ENCODE data around the gene NCKAP5.

Gene NCKAP5

DNA sequence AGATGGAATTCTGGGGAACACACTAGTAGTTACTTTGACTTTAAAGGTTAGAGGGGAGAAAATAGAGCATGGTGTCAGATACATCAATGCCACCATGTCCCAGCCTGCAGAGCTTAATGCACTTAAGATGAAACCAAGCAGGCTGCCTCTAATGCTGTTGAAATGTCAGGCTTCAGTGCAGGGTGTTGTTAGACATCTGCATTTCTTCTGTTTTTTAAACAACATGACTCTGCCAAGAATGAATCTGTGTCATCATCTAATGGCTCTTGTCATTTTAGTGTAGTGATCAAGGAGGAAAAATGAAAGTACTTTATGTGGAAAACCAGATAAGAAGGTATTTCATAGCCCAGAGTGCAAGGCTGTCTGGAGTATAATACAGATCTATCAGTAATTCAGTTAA is 928.1 kb downstream of the NCKAP5 start:
- no peak overlapping the region for H3K4me3 ChIP-seq (ENCODE audit: control insufficient read depth, low read depth, low read length)
- TF ChIP-seq, protein P1, sequence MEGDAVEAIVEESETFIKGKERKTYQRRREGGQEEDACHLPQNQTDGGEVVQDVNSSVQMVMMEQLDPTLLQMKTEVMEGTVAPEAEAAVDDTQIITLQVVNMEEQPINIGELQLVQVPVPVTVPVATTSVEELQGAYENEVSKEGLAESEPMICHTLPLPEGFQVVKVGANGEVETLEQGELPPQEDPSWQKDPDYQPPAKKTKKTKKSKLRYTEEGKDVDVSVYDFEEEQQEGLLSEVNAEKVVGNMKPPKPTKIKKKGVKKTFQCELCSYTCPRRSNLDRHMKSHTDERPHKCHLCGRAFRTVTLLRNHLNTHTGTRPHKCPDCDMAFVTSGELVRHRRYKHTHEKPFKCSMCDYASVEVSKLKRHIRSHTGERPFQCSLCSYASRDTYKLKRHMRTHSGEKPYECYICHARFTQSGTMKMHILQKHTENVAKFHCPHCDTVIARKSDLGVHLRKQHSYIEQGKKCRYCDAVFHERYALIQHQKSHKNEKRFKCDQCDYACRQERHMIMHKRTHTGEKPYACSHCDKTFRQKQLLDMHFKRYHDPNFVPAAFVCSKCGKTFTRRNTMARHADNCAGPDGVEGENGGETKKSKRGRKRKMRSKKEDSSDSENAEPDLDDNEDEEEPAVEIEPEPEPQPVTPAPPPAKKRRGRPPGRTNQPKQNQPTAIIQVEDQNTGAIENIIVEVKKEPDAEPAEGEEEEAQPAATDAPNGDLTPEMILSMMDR (IDR thresholded peaks at IDR 0.05; ENCODE audit: control insufficient read depth, insufficient read depth, low read depth, low read length, missing control alignments), result no peak
- no peak for DNase-seq (ENCODE audit: low read depth)

DNA sequence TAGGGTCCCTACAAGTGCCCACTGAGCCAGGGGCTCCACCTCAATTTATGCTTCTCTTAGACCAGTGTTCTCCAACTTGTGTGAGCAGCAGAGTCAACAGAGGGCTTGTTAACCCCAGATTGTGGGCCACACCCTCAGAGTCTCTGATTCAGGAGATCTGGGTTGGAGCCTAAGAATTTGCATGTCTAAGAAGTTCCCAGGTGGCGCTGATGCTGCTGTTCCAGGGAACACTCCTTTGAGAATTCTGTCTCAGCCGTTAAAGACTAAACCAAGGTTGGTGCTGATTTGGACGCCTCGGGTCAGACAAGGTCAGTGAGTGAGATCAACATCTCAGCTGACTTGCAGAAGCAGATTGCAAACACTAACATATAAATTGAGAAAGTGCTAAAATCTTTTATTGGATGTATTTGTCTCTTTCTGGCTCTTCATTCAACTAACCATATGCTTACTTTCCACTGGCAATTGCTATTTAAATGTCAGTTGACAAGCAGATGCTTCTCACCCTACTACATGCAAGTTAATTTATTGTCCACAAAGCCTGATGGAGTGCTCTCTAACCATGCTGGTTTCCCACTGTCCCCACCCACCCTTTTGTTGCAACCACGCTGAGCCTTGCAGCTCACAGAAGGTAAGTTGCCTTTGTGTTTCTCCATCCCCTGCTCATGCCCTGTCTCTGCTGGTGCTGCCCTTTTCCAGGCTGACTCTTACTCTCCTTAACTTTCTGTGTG is 929.8 kb downstream of the NCKAP5 start:
- TF ChIP-seq, protein P1 (IDR thresholded peaks at IDR 0.05; ENCODE audit: control insufficient read depth, insufficient read depth, low read depth, low read length, missing control alignments), result no peak
- no peak for DNase-seq (ENCODE audit: low read depth)
- no peak overlapping the region for H3K4me3 ChIP-seq (ENCODE audit: control insufficient read depth, low read depth, low read length)

DNA sequence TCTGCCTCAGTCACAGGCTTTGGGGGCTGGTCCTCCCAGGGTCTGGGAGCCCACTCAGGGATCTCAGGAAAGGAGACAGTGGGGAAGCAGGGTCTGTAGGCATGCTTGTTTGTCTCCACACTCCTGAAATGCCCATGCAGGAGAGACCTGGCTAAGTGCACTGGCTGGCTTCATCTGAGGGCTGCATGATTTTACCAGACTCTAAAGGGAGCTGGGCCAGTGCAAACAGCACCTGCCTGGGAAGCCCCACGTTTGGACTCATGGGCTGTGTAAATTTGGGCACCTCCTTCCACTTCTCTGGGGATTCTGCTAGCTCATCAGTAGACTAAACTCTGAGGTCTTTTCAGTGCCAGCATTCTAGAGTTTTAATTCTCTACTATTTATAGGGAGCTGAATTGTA is 931.9 kb downstream of the NCKAP5 start:
- TF ChIP-seq, protein P1 (IDR thresholded peaks at IDR 0.05; ENCODE audit: control insufficient read depth, insufficient read depth, low read depth, low read length, missing control alignments), result no peak
- no peak for DNase-seq (ENCODE audit: low read depth)
- no peak overlapping the region for H3K4me3 ChIP-seq (ENCODE audit: control insufficient read depth, low read depth, low read length)

DNA sequence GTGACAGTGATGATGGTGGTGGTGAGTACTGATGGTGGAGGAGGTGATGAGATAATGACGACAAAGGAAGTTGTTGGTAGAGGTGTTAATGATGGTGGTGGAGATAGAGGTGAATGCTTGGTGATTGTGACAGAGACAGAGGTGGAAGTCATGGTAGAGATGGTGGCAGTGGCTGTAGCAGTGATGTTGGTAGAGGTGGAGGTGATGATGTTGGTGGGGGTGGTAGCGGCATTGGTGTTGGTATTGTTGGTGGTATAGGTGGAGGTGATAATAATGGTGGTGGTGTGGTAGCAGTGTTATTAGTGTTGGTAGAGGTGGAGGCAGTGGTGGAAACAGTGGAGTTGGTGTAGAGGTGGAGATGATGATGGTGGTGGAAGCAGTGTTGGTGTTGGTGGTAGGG is 934.6 kb downstream of the NCKAP5 start:
- no peak for DNase-seq (ENCODE audit: low read depth)
- H3K4me3 ChIP-seq (ENCODE audit: control insufficient read depth, low read depth, low read length), result no peak overlapping the region
- TF ChIP-seq, protein P1 (IDR thresholded peaks at IDR 0.05; ENCODE audit: control insufficient read depth, insufficient read depth, low read depth, low read length, missing control alignments), result no peak

DNA sequence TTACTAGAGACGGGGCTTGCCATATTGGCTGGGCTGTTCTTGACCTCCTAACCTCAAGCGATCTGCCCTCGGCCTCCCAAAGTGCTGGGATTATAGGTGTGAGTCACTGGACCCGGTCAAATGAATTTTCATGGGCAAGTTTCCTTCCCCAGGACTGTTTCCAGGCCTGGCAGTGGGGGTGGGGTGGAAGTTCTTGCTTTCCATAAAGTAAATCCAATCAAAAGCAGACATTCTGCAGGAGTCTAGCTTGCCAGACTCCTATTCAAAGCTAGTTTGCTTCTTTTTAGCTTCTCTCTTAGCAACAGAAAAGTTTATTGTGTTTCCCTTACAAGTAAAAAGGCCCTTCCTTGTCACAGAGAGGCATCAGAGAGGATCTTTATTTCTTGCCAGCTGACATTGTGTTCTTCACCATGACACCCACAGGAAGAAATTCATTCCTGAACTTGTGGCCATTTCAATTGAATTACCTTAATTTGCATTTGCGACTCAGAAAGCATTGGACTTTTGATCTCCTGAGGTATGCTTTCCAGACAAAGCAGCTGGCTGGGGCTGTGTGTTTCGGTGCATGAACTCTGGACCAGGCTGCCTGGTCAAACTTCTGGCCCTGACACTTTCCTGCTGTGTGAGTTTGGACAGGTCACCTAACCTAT is 936.1 kb downstream of the NCKAP5 start:
- H3K4me3 ChIP-seq (ENCODE audit: control insufficient read depth, low read depth, low read length), result no peak overlapping the region
- DNase-seq (ENCODE audit: low read depth), result no peak
- TF ChIP-seq, protein P1 (IDR thresholded peaks at IDR 0.05; ENCODE audit: control insufficient read depth, insufficient read depth, low read depth, low read length, missing control alignments), result no peak

DNA sequence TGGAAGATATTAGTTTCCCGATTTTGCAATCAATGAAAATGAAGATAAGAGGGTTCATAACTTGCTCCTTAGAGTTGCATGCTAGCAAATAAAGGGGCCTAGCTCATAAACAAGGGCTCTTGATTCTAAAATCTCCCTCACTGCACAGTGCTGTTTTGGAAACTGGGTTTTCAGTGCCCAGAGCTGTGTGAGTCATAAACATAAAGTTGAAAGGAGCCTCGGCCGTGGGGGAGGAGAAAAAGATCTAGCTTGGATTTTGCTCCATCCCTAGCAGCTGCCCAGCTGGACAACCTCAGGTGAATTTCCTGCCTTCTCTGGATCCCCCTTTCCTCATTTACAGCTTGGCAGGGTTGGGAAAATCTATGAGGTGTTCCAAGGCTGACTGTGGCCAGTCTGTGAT is 940.7 kb downstream of the NCKAP5 start:
- DNase-seq (ENCODE audit: low read depth), result no peak
- no peak overlapping the region for H3K4me3 ChIP-seq (ENCODE audit: control insufficient read depth, low read depth, low read length)
- TF ChIP-seq, protein P1 (IDR thresholded peaks at IDR 0.05; ENCODE audit: control insufficient read depth, insufficient read depth, low read depth, low read length, missing control alignments), result no peak
